ENCODE measurements around the gene FAM180A.
"Not testable (repeated sequence)": the region's sequence is repeated elsewhere in the genome, so short reads cannot be mapped to it uniquely, and the experiment has no call there.

The FAM180A gene

DNA sequence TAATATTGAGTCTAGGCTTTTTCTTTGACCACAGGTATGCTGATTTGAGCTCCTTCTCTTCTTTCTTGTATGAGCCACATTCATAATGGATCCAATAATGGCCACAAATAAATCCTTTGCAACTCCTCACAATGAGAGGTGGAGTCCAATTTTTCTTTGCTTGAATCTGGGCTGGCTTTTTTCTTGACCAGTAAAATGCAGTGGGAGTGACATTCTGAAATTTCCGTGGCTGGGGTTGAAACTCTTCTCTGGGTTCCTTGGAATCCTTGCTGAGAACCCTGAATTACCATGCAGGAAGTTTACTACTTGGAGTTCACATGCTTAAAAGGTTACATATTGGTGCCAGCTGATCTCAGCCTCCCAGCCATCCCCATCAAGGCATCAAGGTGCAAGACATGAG is 22.4 kb upstream of the FAM180A start:
- no peak for FAIRE-seq

DNA sequence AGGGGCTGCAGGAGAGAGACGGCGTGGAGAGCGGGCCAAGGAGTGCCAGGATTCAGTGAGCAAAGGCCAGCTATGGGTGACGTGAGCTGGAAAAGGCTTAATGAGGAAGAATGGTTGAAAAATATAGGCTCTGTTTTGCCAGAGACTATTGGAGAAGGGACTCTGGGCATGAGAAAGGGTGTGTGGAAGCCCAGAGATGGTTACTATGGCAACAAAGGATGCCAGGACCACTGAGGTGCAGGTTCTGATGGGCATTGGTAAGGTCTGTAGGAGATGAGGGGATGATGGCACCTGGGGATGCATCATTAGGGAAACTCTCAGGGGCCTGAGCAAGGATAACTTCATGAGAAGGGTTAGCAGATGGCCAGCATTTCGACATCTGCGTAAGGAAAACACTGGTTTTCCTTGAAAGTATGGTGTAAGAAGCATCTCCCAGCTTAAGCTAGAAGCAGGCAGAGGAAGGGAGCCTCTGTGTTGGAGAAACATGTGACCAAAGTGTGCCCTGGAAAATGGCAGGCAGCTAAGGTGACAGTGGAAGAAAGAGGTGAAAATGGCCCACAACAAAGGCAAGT is 21.6 kb upstream of the FAM180A start:
- FAIRE-seq = no peak

DNA sequence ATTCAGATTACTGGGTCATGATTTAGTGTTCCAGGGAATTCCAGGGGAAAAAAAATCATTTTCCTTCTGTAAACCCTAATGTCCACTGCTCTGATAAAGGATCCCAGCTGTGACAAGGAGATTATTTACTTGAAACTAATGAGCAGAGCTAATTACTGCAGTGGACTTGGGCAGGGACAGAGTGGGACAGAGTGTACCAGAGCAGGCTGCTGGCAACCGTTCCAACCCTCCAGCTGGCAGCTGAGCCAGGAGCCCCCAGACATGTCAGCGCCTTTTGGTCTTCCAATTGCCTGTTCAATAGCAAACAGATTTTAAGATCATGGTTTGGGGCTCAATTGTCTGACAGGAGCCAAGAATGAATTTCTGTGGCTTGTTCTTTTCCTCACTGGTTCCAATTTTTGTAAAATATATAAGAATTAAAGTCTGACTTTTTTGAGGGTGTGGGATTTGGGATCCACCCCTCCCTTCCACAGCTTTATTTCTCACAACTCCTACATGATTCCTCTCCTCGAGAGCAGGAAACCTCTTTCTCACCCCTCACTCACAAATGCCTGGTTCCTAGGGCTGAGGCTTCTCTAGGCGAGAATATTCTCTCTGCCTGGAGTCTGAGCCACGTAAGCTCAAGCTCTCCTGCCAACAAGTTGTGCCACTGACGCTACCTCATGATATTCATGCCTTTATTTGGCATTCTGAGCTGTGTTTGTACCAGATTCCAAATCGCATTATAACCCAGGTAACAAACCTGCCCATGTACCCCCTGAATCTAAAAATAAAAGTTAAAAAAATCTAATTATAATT is 20.6 kb upstream of the FAM180A start:
- FAIRE-seq = no peak

DNA sequence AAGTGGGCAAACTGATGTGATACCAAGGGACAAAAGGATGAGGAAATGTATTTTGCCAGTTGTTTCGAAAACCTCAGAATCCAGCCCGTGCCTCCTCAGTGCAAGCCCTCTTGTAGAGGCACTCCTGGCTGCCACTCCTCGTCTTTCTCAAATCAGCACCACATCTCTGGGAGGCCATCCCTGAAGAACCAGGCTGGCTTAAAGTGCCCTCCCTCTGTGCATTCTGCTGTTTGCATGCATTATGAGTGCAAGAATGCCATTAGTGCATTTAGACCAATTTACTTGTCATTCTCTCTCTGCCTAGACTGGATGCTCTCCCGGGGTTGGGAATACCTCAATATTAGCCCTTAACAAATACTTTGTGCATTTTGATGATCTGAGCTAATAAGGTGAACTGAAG is 19.9 kb upstream of the FAM180A start:
- no peak for FAIRE-seq

DNA sequence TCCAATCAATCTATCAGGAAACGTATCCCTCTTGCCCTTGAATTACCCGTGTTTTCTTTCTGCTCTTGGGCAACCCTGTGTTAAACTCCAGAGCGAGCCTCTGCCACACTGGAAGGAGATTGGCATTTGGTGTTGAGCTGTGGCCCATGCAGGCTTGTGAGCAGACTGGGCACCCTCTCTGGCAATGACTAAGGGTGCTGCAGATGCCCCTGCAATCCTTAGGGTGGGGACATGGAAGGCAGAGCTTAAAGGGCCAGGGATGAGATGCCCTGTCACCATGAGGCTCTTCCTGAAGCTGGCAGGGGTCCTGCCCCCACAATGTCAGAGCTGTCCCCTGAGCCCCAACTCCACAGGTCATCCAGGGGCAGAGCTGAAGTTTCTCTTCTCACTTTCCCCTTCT is 19.5 kb upstream of the FAM180A start:
- no peak for FAIRE-seq

DNA sequence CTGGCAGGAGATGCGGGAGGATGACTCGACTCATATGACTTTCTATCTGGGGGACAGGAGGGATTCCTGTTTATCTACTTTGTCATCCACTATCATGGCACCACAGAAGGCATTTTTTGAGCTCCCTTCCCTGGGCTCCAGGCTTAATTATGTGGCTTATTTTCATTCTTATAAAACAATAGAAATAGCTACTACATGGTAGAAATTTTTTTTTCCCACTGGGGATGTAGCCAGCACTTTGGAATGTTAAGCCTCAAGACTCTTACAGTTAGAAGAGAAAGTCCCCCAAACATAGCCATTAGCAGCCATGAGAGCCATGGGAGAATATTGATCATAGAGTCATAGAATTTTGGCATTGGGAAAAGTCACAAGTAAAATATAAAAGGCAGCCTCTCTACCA is 14.6 kb upstream of the FAM180A start:
- no peak for FAIRE-seq

DNA sequence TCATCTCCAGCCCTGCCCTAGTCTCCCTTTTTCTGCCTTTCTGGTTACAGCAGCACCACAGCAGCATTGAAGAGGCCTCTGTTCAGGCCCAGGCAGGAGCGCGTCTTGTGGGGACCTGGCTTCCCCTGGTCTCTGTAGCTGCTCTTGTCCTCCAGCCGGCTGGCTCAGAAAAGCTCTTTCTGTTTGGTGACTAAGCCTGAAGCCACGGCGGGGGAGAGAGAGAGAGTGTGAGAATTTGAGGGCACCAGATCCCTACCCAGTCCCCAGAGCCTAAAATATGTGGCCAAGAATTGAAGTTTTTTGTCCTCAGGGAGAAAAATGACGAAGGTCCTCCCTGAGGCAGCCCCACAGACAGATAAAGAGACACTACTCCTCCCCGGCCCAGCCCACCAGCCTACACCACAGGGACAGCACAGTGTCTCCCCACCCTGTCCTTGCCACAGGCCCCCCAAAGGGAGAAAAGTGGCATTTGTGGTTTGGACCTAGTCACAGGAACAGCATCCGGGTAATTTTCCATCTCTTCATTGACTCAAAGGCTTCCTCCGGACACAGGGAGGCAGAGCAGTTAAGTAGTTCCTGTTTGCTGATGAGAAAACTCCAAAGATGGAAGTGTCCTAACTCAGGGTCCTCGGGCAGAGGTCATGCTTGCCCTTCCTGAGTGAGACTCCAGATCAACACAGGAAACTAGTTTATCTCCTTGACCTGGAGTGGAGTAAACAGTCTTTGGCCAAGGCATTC is 13.3 kb upstream of the FAM180A start:
- FAIRE-seq = no peak

DNA sequence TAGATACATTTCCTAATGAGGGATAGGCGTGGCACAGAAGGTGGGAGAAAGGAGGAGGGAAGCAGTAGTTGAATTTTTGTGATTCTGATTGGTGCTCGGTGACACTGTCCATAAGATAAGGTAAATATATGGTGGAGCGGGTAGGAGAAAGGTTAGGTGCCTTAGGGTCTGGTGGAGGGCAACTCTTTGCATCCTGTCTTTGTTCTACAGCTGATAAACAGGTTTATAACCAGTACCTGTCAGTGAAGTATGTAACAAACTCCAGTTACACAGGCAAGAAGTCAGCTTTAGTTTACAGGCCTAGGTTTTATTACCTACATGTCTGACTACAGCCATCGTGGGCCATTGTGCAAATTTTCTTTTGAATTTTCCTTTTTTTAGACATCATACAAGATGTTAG is 10.9 kb upstream of the FAM180A start:
- FAIRE-seq = no peak

DNA sequence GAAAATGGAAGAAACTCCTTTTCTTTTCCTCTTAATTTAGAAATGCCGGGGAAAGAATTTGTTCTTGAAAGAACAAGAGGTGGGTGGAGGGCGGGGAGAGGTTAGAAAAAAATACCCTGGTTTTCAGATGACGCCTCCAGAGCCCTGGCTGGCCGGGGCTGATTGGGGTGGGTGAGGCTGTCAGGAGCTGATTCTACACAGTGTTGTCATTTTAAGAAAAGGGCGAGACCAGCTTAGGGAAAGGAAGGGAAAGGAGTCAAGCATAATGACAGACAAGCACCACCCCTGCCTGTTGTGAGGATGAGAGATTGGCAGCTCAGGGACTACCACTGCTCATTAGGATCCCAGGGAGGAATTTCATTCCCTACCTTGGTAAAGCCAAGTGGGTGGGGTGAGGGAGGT is 9.9 kb upstream of the FAM180A start:
- FAIRE-seq = no peak

DNA sequence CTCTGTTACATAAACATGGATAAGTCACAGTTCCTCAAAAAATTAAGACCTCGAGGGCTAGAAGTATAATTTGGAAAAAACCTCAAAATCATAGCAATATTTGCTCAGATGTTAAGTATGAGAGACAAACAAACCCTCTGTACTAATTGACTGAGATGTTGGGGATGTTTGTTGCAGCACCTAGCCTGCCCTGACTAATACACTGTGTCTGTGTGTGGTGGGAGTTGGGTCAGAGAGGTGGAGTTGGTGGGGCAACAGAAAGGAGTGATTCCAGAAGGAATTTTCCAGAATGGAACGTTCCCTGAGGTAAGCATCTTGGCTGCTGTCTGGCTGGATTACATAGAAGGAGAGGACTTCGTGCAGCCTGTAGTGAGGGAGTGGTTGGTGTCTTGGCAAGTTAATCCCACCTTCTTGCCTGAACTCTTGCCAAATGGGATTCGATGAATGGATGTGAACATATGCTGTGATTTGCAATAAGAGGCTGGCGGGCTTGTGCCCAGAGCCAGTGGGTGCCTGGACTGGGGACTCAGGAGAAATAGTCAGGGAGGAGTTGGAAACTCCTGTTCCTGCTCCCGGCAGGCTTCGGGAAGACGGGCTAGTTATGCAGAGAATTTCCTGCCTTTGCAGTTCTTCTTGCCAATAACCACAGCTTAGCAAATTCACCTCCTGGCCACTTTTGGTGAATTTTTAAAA is 9.3 kb upstream of the FAM180A start:
- no peak for FAIRE-seq

DNA sequence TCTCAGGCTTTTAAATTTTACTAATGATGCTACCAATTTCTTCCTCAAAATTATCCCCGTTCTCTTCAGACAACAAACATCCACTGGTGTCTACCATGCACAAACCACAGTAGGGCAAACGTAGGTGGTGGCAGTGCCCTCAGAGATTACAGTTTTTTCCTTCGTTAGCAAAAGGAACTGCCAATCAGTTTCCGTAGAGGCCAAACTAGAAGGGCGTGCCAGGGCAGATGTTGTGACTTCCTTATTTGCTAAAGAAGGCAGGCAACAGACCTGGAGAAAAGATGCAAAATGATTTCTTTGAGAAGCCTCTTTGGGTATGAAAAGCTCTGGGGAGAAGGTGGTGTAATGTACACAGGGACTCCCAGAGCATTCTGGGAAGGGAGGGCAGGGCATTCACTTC is 7.6 kb upstream of the FAM180A start:
- FAIRE-seq = no peak

DNA sequence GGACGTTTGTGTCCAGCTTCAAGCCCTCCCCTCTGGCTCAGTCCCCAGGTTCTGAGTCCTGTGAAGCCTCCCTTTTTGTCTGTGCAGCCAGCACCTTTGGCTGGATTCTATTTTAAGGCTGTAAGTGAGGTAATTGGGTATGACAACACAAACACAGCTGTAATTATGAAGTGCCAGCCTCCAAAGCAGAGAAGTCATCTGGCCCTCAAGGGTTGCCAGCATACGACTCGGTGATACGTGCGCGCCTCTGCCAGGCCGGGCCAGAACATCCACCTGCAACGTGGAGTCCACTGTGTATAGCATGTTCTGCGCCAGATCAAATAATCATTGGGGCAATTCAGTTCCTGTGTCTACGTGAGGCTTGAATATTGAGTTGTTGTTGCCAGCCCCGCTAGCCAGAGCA is 6.7 kb upstream of the FAM180A start:
- FAIRE-seq = no peak

DNA sequence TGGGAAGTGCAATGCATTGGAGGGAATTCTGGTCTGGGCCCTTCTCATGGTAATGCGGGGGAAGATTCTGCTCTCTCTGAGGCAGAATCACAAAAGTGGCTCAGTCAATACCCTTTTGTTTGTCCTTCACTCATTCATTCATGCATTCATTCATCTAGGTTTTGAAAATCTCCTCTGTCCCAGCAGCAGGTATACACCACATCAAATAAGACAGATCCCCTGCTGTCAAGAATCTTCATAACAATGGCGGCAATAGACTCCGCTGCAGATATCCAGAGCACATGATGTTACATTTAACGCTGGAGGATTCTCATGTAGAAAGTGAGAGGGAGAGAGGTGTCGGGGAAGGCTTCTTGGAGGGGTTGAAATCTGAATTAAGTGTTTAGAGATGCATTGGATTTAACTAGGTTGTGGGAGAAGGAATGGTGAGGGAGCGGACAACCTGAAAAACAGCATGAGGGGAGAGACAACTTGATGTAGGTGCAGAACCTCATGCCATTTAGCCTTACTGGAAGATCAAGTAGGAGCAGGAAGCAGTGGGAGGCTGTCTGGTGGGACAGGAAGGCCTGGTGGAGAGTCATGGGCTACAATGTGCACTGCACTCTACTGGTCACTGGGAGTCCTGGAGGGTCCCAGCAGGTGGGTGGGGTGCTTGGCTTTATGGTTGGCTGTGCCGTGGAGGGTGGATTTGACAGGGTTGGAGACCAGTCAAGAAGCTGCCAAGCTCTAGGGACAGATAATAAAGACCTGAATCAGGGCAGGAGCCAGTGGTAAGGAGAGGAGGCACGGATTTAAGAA is 5.2 kb upstream of the FAM180A start:
- FAIRE-seq = no peak

DNA sequence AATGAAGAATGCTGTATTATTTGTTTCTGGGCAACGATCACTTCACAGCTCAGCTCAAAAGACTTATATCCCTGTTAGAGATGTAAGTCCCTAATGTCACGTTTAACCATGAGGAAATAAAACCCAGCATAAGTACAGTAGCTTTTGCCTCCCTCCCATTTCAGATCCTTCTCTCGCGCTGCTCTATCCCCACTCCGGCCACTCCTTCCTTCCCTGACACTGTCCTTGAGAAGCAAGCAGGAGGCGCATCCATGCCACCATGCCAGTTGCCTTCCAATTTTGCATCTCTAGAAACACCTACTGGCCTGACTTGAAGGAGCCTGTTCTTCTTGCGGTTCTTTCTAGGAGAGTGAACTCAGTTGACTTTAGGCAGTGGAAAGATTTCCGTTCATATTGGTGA is 1.2 kb downstream of the FAM180A start:
- FAIRE-seq = no peak

DNA sequence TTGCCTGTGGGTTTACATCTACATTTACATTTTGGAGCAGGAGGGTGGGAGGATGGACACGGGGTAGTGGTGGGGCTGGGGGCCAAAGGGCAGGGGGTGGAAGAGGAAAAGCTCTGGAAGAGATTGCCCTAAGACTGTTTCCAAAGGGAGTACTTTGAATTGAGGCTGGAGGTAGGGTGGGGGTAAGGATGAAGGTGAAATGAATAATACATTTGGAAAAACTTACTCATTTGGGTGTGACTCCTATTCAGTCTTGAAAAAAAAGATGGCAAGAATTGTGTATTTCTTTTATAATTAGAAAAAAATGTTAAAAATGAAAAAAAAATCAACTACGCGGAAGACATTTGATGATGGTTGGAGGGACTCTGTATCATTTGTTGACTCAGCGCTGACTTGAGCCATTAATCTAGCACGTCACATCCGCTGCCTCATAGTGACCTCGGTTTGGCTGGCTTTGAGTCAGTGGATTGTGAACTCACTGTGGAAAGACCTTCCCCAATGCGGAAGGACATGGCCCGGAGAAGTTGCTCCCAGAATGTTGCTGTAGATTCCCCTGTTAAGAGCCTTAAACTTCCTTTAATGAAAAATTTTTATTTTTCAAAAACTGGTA is 2.8 kb downstream of the FAM180A start:
- no peak for FAIRE-seq

DNA sequence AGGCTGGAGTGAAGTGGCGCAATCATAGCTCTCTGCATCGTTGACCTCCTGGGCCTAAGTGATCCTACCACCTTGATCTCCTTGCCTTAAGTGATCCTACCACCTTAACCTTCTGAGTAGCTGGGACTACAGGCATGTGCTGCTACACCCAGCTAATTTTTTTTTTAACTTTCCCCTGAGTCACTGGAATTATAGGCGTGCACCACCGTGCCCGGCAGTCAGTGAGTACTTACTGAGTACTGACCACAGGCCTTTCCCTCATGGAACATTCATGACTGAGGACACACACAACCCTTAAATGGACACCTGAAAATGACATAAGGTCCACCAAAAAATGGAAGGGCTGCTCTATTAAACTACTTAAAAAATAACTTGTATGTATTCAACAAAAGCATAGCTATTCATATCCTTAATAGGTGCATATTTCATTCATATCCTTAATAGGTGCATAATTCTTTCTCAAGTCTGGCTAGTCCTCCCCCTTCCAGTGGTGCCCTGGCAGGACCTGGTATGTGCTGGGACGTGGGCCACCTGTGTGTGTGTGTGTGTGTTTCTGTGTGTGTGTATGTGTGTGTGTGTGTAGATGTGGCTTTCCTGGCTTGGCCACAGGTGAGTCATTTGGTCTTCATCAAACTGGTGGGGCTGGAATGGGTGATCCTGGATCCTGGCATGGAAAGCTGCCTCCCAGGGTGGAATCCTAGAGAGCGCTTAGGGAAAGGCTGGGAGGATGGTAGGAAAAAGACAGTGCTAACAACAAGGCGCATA is 3.5 kb downstream of the FAM180A start:
- FAIRE-seq = no peak

DNA sequence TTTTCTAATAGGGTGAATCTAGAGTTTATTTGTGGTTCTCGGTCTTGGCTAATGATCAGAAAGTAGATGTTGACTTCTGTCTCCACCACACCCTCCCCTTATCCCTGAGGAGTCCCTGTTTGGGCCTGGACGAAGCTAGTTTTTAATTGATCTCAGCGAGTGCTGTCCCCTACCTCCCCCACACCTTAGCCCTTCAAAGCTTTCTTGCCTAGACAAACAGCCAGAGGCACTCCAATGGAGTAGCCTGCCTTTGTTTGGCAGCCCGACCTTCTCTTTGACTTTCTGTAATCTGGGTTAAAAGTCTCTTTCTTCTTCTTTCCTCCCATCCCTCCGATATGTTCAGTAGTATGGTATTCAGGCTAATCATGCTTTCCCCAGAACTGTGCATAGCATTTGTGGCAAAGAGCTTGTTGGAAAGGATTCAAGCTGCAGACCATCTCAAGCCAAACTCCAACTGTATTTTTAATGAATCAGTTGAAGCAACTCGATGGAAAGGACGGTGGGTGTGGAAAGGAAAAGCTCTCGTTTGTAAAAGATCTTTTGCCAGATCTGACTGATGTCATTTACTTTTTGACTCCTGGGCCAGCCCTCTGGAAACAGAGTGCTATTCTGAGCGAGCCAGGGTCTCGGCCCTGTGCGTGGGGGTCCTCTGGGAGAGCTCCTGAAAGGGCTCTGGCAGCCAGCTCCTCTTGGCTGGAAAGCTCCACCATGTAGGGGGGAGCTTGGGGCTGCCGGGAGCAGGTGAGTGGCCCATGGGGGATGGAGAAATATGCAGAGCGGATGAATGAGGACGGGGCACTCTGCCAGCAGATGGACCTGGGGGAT is 4.5 kb downstream of the FAM180A start:
- FAIRE-seq = no peak

DNA sequence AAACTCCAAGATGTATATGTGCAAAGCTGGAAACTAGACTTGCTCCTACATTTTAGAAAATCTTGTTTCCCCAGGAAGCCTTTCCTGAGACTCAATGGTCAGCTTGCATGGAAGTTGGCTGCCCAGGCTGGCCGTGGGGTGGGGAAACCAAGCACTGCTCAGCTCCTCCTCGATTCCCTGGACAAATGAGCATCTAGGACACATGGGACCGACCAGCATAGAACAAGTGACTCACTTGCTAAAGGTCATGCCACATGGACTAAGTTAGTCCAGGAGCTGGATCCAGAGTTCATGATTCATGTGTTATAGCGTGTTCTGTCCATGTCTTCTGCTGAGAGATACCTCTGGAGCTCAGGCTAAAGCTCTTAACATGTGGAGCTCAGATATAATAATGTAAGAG is 6.2 kb downstream of the FAM180A start:
- FAIRE-seq = no peak

DNA sequence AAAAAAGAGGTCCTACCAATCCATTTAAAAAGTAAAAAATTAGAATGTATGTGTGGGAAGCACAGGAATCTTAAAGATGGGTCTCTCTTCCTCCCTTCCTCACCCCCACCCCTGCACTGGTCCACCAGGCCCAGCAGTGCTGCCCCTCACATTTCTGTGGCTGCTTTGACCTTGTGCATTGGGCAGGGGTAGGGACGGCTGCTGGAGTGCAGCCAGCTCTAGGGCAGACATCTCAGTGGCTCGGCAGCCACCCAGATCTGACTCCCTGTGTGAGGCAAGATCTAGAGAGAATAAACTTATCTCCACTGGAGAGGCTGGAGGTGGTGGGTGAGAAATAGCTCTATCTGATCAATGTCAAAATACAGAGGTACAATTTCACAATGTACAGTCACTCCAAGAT is 6.7 kb downstream of the FAM180A start:
- no peak for FAIRE-seq

DNA sequence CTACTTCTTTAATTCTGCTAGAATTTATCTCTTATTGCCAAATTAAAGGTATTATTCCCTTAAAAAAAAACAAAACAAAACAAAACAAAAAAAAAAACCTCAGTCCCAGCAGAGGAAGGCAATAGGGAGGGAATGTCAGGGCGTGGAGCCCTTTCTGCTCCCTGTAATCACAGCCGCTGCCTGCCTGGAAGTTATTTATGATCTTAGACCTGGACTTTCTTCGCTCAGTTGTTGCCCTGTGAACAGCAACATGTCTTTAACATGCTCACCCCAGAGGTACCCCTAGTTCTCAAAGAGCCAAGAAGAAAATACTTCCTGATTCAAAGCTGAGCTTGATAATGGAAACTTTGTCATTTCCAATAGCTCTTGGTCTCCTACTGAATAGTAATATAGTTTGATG is 7.7 kb downstream of the FAM180A start:
- FAIRE-seq = no peak

DNA sequence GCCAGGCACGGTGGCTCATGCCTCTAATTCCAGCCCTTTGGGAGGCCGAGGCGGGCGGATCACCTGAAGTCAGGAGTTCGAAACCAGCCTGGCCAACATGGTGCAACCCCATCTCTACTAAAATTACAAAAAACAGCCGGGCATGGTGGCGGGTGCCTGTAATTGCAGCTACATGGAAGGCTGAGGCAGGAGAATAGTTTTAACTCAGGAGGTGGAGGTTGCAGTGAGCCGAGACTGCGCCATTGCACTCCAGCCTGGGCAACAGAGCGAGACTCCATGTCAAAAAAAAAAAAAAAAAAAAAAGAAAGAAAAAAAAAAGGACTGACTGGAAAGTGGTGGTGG is 11.3 kb downstream of the FAM180A start:
- FAIRE-seq = not testable (repeated sequence)
